ENCODE results near the gene KRT17. TPM values are rescaled to one million over a fixed set of nuclear protein-coding genes. Genes with fewer than 3 reads are reported as not detected.

Gene KRT17
- total RNA-seq, 1 experiment from 2014 or later = 472 TPM

- H3K9me3 Mint-ChIP-seq (ENCODE audit: low read depth, unreplicated experiment) = no peaks in the 10 kb centered on the region
- no peak for TF ChIP-seq CTCF (IDR thresholded peaks at IDR 0.05; ENCODE audit: unreplicated experiment)
- H3K4me1 Mint-ChIP-seq (ENCODE audit: low read depth, unreplicated experiment) = peaks cover 38% of the 10 kb centered on the region
- CTCF ChIA-PET = interaction anchor here (0.6 to 8.1 kb wide), 17 partner anchors 8 to 348 kb away, joined by 3 to 245 read pairs (median 5); partner anchors contain the start of genes EIF1 and KRT17
- intact Hi-C loops (cut with micrococcal nuclease; ENCODE audit: unreplicated experiment) = no loop called here
- no peak for DNase-seq
- H3K36me3 Mint-ChIP-seq (ENCODE audit: insufficient read depth, unreplicated experiment) = peaks cover 11% of the 10 kb centered on the region
- no peak overlapping the region for H3K4me3 Mint-ChIP-seq (ENCODE audit: low read depth, unreplicated experiment)
- peak overlapping the region; percentile 57 for H3K27ac Mint-ChIP-seq (ENCODE audit: unreplicated experiment)
- no peaks in the 10 kb centered on the region for H3K27me3 Mint-ChIP-seq (ENCODE audit: unreplicated experiment)
- BruUV-seq (replicated peaks) = no TSS peak
Measured at GRCh38 chr17:41653421-41653820, 29.0 kb upstream of the KRT17 start.

GRCh38 chr17:41652461-41652970 lies 28.1 kb upstream of the KRT17 start:
- CTCF ChIA-PET = interaction anchor here (0.6 to 8.1 kb wide), 9 partner anchors 9 to 347 kb away, joined by 3 to 245 read pairs (median 4); partner anchors contain the start of gene EIF1
- no peaks in the 10 kb centered on the region for H3K9me3 Mint-ChIP-seq (ENCODE audit: low read depth, unreplicated experiment)
- peaks cover 11% of the 10 kb centered on the region for H3K36me3 Mint-ChIP-seq (ENCODE audit: insufficient read depth, unreplicated experiment)
- H3K27ac Mint-ChIP-seq (ENCODE audit: unreplicated experiment) = peak overlapping the region; percentile 50
- peaks cover 46% of the 10 kb centered on the region for H3K4me1 Mint-ChIP-seq (ENCODE audit: low read depth, unreplicated experiment)
- no TSS peak for BruUV-seq (replicated peaks)
- intact Hi-C loops (cut with micrococcal nuclease; ENCODE audit: unreplicated experiment) = no loop called here
- H3K27me3 Mint-ChIP-seq (ENCODE audit: unreplicated experiment) = no peaks in the 10 kb centered on the region
- H3K4me3 Mint-ChIP-seq (ENCODE audit: low read depth, unreplicated experiment) = no peak overlapping the region
- DNase-seq = no peak
- TF ChIP-seq CTCF (IDR thresholded peaks at IDR 0.05; ENCODE audit: unreplicated experiment) = no peak

- H3K4me3 Mint-ChIP-seq (ENCODE audit: low read depth, unreplicated experiment) = peak overlapping the region; percentile 1
- peak; percentile 84 for DNase-seq
Measured at GRCh38 chr17:41651625-41652460, 27.5 kb upstream of the KRT17 start.

More at GRCh38 chr17:41651625-41652460, 27.5 kb upstream of the KRT17 start:
- BruUV-seq (replicated peaks) = no TSS peak
- H3K36me3 Mint-ChIP-seq (ENCODE audit: insufficient read depth, unreplicated experiment) = peaks cover 11% of the 10 kb centered on the region
- intact Hi-C loops (cut with micrococcal nuclease; ENCODE audit: unreplicated experiment) = no loop called here
- peaks cover 45% of the 10 kb centered on the region for H3K4me1 Mint-ChIP-seq (ENCODE audit: low read depth, unreplicated experiment)
- no peak for TF ChIP-seq CTCF (IDR thresholded peaks at IDR 0.05; ENCODE audit: unreplicated experiment)
- H3K27me3 Mint-ChIP-seq (ENCODE audit: unreplicated experiment) = no peaks in the 10 kb centered on the region
- no peaks in the 10 kb centered on the region for H3K9me3 Mint-ChIP-seq (ENCODE audit: low read depth, unreplicated experiment)
- H3K27ac Mint-ChIP-seq (ENCODE audit: unreplicated experiment) = peak overlapping the region; percentile 50
- CTCF ChIA-PET = interaction anchor here (0.5 to 8.1 kb wide), 15 partner anchors 10 to 750 kb away, joined by 3 to 245 read pairs (median 5); partner anchors contain the start of gene KRT9
